Coronary artery (tissue), 2 donors: ENCODE results near the gene GNG2.

ENCODE experiments used
- DNase-seq: peaks from one replicate; pipeline ENCODE4 v3.0.0-alpha.2; 2017; ENCODE audit warnings: low spot score
- H3K27ac ChIP-seq, 2 donors: fragments of 200-600 bp; sonication (generic); one replicate each; pipeline ENCODE4 v1.5.1; 2016 to 2019
- H3K4me3 ChIP-seq: fragments of 200-600 bp; sonication (generic); 2 replicates; pipeline ENCODE4 v1.5.1; 2016; ENCODE audit warnings: mild to moderate bottlenecking, moderate library complexity
- TF ChIP-seq, protein P1 (sequence below): fragments of 200-600 bp; sonication (generic); IDR thresholded peaks from one replicate; pipeline ENCODE4 v1.5.1; 2019; ENCODE audit warnings: antibody characterized with exemption

The GNG2 gene

DNA sequence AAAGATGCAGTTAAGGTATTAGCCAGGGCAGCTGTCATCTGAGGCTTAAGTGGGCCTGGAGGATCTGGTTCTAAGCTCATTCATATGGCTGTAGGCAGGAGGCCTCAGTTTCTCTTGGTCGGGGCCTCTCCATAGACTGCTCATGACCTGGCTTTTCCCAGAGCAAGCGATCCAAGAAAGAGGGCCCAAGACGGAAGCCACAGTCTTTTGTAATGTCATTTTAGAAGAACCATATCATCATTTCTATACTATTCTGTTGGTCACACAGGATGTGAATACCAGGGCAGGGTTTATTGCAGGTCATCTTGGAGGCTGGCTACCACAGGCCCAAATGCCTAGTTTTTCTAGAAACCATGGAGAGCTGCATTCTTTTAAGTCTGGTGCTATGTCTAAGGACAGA is 47.7 kb downstream of the GNG2 start:
- TF ChIP-seq, protein P1, sequence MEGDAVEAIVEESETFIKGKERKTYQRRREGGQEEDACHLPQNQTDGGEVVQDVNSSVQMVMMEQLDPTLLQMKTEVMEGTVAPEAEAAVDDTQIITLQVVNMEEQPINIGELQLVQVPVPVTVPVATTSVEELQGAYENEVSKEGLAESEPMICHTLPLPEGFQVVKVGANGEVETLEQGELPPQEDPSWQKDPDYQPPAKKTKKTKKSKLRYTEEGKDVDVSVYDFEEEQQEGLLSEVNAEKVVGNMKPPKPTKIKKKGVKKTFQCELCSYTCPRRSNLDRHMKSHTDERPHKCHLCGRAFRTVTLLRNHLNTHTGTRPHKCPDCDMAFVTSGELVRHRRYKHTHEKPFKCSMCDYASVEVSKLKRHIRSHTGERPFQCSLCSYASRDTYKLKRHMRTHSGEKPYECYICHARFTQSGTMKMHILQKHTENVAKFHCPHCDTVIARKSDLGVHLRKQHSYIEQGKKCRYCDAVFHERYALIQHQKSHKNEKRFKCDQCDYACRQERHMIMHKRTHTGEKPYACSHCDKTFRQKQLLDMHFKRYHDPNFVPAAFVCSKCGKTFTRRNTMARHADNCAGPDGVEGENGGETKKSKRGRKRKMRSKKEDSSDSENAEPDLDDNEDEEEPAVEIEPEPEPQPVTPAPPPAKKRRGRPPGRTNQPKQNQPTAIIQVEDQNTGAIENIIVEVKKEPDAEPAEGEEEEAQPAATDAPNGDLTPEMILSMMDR: no peak
- no peak for DNase-seq

DNA sequence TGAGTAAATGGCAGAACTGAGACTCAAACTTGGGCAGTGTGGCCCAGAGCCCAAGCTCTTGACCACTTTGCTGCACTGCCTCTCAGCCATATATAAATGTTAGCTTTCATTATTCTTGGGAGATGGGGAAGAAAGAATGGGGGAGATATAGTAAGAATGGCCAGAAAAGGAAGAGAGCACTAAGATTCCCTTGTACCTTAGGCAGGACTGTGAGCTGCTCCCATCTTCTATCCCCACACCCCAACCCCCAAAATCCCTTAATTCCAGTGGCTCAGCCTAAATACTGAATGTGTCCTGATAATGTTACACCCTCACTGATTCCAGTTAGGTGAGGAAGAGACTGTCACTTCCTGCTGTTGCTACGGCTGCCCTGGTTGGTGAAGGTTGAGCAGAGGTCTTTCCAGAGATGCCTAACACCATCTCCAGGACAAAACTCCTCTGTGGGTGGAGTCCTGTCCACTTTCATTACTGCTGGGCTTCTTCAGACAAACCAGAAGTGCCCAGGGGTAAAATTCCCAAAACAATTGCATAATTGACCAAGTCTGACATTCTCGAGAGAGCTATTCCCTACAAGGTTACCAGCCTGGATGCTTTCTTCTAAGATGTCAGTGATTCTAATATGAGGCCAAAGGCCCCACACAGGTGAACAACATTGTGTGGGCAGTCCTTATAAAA is 51.8 kb downstream of the GNG2 start:
- H3K27ac ChIP-seq: no peak overlapping the region
- TF ChIP-seq, protein P1: no peak
- DNase-seq: no peak
- H3K4me3 ChIP-seq: no peak overlapping the region

More for the DNA sequence above, 47.7 kb downstream of the GNG2 start:
- Histone ChIP-seq H3K27ac (no peak overlapping the region), H3K4me3 (no peak overlapping the region)

DNA sequence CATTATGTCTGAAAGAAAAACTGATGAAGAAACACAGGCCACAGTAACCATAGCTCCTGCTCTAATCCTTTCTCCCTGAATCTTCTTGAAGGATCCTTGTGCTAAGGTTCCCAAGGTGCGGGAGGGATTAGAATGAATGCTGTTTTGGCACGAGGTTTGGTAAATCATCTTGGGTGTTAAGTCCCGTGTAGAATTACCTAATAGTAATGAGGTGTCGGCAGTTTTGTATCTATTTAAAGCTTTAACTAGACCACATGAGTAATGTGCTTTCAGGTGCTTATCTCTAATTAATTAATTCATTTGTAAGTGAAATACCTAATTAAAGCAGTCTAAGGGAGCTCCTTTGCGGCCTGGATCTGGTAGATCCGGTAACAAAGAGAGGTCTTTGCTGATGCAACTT is 53.9 kb downstream of the GNG2 start:
- H3K4me3 ChIP-seq: no peak overlapping the region
- no peak for DNase-seq
- H3K27ac ChIP-seq: no peak overlapping the region
- TF ChIP-seq, protein P1: no peak

DNA sequence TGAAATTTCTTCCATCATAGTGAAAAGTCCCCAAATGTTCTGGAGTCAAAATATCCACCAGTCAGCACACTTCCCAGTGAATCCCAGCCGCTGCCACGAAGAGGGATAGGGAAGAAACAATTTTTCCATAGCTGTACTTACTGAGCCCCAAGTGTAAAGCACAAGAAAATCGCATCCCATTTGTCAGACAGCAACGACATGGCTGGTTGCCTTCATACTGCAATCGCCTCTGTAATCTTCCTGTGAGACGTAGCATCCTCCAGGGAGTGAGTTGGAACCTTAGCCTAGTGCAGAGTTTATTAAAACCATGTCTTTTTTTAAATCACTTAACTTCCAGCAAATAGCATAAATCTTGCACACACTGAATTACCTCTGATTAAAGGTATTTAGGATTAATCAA is 56.8 kb downstream of the GNG2 start:
- no peak for DNase-seq
- H3K4me3 ChIP-seq: no peak overlapping the region
- TF ChIP-seq, protein P1: no peak
- H3K27ac ChIP-seq: peak overlapping the region in 1 of 2 donors; percentile 5

DNA sequence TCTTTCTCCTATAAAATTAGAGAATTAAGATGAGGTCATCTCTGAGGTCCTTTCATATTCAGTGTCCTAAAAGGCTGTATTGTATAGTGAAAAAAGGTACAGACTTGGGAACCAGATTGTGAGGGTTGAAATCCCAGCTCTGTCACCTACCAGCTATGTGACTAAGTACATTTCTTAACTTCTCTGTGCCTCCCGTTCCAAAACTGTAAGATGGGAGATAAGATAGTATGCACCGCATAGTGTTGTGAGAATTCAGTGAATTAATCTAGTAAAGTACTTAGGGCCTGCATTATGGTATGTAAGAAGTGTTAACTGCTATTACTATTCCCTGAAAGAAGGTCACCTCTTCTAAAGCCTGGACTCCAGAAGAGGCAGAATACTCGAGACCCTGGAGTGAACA is 60.6 kb downstream of the GNG2 start:
- TF ChIP-seq, protein P1: no peak
- H3K4me3 ChIP-seq: no peak overlapping the region
- no peak overlapping the region for H3K27ac ChIP-seq
- DNase-seq: no peak

DNA sequence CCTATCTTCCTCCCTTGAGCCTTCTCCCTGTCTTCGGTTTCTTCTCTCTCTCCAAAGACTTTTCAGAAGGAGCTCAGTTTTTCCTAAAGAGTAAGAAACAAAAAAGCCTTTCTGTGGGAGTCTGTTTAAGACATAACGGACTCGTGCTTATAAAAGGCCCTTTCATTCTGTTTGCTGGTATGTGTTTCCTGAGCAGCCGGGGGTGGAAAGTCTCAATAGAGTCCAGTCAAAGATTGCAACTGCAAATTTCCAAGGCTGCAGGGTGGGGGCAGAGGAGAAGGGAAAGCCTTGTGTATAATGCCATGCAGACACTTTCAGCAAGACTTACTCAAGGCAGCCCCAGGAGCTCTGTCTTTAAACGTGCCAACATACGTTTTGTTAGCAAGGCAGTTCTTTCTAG is 62.2 kb downstream of the GNG2 start:
- no peak overlapping the region for H3K27ac ChIP-seq
- no peak for DNase-seq
- no peak overlapping the region for H3K4me3 ChIP-seq
- TF ChIP-seq, protein P1: no peak

DNA sequence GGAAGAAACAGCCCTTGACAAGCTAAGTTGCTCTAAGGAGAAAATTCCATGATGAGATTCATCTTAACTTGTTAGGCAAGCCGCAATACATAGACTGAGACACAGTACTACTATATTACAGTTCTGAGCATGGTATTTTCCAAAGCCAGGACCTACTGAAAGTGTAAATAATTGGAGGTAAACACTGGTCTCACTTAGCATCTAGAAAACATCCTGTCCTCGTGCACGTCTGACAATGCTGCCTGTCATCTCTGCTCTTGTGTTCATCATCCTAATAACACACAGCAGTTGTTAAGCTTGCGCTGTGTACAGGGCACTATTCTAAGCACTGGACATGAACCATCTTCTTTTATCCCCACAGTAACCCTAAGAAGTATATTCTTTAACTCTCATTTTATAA is 64.2 kb downstream of the GNG2 start:
- TF ChIP-seq, protein P1: no peak
- Histone ChIP-seq H3K27ac (no peak overlapping the region), H3K4me3 (no peak overlapping the region)
- no peak for DNase-seq
